B cell (primary cell): Measurements from ENCODE around the gene C14orf119.

Experiments used
- EZH2 ChIP-seq: IDR thresholded peaks from 2 replicates; pipeline ENCODE4 v1.6.1; 2012; ENCODE audit warnings: borderline replicate concordance, low read depth, mild to moderate bottlenecking, moderate library complexity, low read length; ENCODE audit not compliant: insufficient read depth, poor library complexity, severe bottlenecking
- TF ChIP-seq, protein P1 (sequence below): fragments of 200-600 bp; IDR thresholded peaks from one replicate; pipeline ENCODE4 v1.8.0; 2022; ENCODE audit warnings: antibody characterized with exemption, mild to moderate bottlenecking

- TF ChIP-seq, protein P1, sequence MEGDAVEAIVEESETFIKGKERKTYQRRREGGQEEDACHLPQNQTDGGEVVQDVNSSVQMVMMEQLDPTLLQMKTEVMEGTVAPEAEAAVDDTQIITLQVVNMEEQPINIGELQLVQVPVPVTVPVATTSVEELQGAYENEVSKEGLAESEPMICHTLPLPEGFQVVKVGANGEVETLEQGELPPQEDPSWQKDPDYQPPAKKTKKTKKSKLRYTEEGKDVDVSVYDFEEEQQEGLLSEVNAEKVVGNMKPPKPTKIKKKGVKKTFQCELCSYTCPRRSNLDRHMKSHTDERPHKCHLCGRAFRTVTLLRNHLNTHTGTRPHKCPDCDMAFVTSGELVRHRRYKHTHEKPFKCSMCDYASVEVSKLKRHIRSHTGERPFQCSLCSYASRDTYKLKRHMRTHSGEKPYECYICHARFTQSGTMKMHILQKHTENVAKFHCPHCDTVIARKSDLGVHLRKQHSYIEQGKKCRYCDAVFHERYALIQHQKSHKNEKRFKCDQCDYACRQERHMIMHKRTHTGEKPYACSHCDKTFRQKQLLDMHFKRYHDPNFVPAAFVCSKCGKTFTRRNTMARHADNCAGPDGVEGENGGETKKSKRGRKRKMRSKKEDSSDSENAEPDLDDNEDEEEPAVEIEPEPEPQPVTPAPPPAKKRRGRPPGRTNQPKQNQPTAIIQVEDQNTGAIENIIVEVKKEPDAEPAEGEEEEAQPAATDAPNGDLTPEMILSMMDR = no peak
- no peak for TF ChIP-seq EZH2
Observed at GRCh38 chr14:23119363-23120327, 24.3 kb downstream of the C14orf119 start.
